22Rv1 (cell line): ENCODE data around the gene ATG7.

Experiments
- ZFX ChIP-seq: fragments of 450-650 bp; IDR thresholded peaks from 2 replicates; pipeline ENCODE4 v1.6.1; 2017; ENCODE audit warnings: antibody characterized with exemption, borderline replicate concordance
- TF ChIP-seq, protein P1 (sequence below): fragments of 450-650 bp; IDR thresholded peaks from 2 replicates; pipeline ENCODE4 v1.5.1; 2017; ENCODE audit warnings: mild to moderate bottlenecking

DNA sequence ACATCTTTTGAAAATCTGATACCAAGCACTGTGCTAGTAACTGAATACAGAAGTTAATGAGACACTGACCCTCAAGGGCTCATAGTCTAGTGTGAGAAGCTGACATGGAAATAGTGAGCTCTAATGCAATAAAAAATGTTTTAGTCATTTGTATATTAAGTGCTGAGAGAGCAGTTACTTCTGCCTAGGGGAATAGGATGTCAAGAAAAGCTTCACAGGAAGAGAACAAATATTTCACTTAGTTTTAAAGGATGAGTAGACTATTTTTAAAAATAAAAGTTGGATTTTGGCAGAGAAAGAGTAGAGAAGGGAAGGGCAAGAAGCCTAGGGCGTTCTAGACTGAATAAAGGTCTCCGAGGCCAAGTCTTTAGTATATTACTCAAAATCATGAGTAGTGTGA, 158.4 kb downstream of the ATG7 start:
- TF ChIP-seq, protein P1, sequence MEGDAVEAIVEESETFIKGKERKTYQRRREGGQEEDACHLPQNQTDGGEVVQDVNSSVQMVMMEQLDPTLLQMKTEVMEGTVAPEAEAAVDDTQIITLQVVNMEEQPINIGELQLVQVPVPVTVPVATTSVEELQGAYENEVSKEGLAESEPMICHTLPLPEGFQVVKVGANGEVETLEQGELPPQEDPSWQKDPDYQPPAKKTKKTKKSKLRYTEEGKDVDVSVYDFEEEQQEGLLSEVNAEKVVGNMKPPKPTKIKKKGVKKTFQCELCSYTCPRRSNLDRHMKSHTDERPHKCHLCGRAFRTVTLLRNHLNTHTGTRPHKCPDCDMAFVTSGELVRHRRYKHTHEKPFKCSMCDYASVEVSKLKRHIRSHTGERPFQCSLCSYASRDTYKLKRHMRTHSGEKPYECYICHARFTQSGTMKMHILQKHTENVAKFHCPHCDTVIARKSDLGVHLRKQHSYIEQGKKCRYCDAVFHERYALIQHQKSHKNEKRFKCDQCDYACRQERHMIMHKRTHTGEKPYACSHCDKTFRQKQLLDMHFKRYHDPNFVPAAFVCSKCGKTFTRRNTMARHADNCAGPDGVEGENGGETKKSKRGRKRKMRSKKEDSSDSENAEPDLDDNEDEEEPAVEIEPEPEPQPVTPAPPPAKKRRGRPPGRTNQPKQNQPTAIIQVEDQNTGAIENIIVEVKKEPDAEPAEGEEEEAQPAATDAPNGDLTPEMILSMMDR = no peak
- no peak for TF ChIP-seq ZFX
